ENCODE data around the gene ARHGEF35.
"Not testable (repeated sequence)": the region's sequence is repeated elsewhere in the genome, so short reads cannot be mapped to it uniquely, and the experiment has no call there.

Gene ARHGEF35

GRCh38 chr7:144198934-144199333 lies 3.3 kb upstream of the ARHGEF35 start:
- H3K4me1 ChIP-seq (ENCODE audit: low read length); H3K27ac ChIP-seq (ENCODE audit: low read length); H3K36me3 ChIP-seq (replicated peaks; ENCODE audit: insufficient read depth, low read length); H3K79me2 ChIP-seq (ENCODE audit: low read length); H3K4me3 ChIP-seq (ENCODE audit: low read length); H3K9me2 ChIP-seq (replicated peaks; ENCODE audit: insufficient read depth, low read length); H3K9me3 ChIP-seq (replicated peaks; ENCODE audit: insufficient read depth, low read length); H3K27me3 ChIP-seq (replicated peaks; ENCODE audit: insufficient read depth, low read length); H3F3A ChIP-seq (ENCODE audit: insufficient read depth, low read length); H2AFZ ChIP-seq (ENCODE audit: low read length); H4K20me1 ChIP-seq (ENCODE audit: insufficient read depth, low read length); H3K9ac ChIP-seq (ENCODE audit: low read length); DNase-seq; H3K4me2 ChIP-seq (ENCODE audit: low read depth, low read length): not testable (repeated sequence)

DNA sequence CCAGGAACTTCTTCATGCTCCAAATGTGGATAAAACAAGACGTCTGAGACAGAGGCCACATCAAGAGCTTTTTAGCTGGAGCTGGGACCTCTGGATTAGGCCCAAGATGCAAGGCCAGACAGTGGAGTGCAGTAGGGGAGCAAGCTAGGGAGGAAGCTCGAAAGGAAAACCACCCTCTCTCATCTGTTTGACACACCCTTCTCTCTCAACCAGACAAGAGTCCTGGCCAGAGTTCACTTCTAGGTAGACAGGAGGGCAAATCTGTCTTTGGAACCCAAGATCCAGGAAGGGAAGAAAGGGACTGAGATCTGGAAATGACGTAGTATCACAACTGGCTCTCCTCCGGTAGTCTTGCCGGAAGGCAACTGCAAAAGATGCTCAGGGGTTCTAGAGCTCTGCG lies 1.2 kb downstream of the ARHGEF35 start:
- H3F3A ChIP-seq (ENCODE audit: insufficient read depth, low read length); H3K27ac ChIP-seq (ENCODE audit: low read length): not testable (repeated sequence)

DNA sequence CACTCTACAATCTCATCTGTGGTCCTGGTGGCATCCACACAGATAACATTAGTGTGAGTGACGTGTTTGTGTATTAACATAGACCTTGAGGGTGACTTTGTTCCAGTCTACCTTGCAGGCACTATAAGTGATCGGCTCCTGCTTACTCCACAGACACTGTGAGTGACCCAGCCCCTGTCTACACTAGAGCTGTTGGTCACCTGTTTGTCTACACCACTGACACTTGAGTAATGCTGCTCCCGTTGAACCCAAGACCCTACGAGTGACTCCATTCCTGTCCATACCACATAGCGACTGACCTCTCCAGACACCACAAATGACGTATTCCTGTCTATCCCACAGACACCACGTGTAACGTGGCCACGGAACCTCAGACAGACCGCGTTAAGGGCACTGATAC lies 1.9 kb downstream of the ARHGEF35 start:
- H3K79me2 ChIP-seq (ENCODE audit: low read length); H3K4me2 ChIP-seq (ENCODE audit: low read depth, low read length); H4K20me1 ChIP-seq (ENCODE audit: insufficient read depth, low read length); DNase-seq; H3K9me2 ChIP-seq (replicated peaks; ENCODE audit: insufficient read depth, low read length); H3K4me3 ChIP-seq (ENCODE audit: low read length); H3K27me3 ChIP-seq (replicated peaks; ENCODE audit: insufficient read depth, low read length); H3F3A ChIP-seq (ENCODE audit: insufficient read depth, low read length); H3K9me3 ChIP-seq (replicated peaks; ENCODE audit: insufficient read depth, low read length); H3K4me1 ChIP-seq (ENCODE audit: low read length); H2AFZ ChIP-seq (ENCODE audit: low read length); H3K36me3 ChIP-seq (replicated peaks; ENCODE audit: insufficient read depth, low read length); H3K9ac ChIP-seq (ENCODE audit: low read length); H3K27ac ChIP-seq (ENCODE audit: low read length): not testable (repeated sequence)

More for the DNA sequence above, 1.2 kb downstream of the ARHGEF35 start:
- H2AFZ ChIP-seq (ENCODE audit: low read length); H3K27me3 ChIP-seq (replicated peaks; ENCODE audit: insufficient read depth, low read length); H3K4me1 ChIP-seq (ENCODE audit: low read length); DNase-seq; H3K4me3 ChIP-seq (ENCODE audit: low read length); H3K9ac ChIP-seq (ENCODE audit: low read length); H3K9me3 ChIP-seq (replicated peaks; ENCODE audit: insufficient read depth, low read length); H3K4me2 ChIP-seq (ENCODE audit: low read depth, low read length); H3K36me3 ChIP-seq (replicated peaks; ENCODE audit: insufficient read depth, low read length); H3K79me2 ChIP-seq (ENCODE audit: low read length); H4K20me1 ChIP-seq (ENCODE audit: insufficient read depth, low read length); H3K9me2 ChIP-seq (replicated peaks; ENCODE audit: insufficient read depth, low read length): not testable (repeated sequence)

GRCh38 chr7:144188578-144189171 lies 7.0 kb downstream of the ARHGEF35 start:
- not testable (repeated sequence) for H3K79me2 ChIP-seq (ENCODE audit: low read length); H3K27me3 ChIP-seq (replicated peaks; ENCODE audit: insufficient read depth, low read length); H3K9ac ChIP-seq (ENCODE audit: low read length); H3K4me2 ChIP-seq (ENCODE audit: low read depth, low read length); H3F3A ChIP-seq (ENCODE audit: insufficient read depth, low read length); H3K4me1 ChIP-seq (ENCODE audit: low read length); H3K9me2 ChIP-seq (replicated peaks; ENCODE audit: insufficient read depth, low read length); H3K27ac ChIP-seq (ENCODE audit: low read length); H3K36me3 ChIP-seq (replicated peaks; ENCODE audit: insufficient read depth, low read length); H3K9me3 ChIP-seq (replicated peaks; ENCODE audit: insufficient read depth, low read length); H2AFZ ChIP-seq (ENCODE audit: low read length); H3K4me3 ChIP-seq (ENCODE audit: low read length); DNase-seq; H4K20me1 ChIP-seq (ENCODE audit: insufficient read depth, low read length)

DNA sequence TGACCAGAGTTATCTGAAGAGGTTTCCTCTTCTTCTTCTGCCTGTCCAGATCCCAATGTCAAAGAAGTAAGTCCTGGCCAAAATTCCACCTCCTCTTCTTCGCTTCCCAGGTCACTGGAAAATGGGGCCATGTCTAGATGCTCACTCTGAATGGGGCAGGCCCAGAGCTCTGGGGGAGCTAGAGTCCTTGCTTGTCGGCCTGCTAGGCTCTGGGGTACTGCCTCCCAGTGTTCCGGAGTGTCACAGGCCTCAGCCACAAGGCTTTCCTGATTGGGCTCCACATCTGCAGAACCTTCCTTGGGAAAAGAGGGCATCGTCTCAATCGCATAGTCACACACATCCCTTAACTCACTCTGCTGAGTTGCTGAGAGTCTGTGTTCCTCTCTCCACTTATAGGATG lies 7.8 kb downstream of the ARHGEF35 start:
- not testable (repeated sequence) for H2AFZ ChIP-seq (ENCODE audit: low read length); H4K20me1 ChIP-seq (ENCODE audit: insufficient read depth, low read length); H3F3A ChIP-seq (ENCODE audit: insufficient read depth, low read length); H3K4me2 ChIP-seq (ENCODE audit: low read depth, low read length); H3K27me3 ChIP-seq (replicated peaks; ENCODE audit: insufficient read depth, low read length); H3K9me2 ChIP-seq (replicated peaks; ENCODE audit: insufficient read depth, low read length); H3K36me3 ChIP-seq (replicated peaks; ENCODE audit: insufficient read depth, low read length); H3K27ac ChIP-seq (ENCODE audit: low read length); H3K4me1 ChIP-seq (ENCODE audit: low read length); H3K4me3 ChIP-seq (ENCODE audit: low read length); H3K79me2 ChIP-seq (ENCODE audit: low read length); H3K9ac ChIP-seq (ENCODE audit: low read length); DNase-seq; H3K9me3 ChIP-seq (replicated peaks; ENCODE audit: insufficient read depth, low read length)

DNA sequence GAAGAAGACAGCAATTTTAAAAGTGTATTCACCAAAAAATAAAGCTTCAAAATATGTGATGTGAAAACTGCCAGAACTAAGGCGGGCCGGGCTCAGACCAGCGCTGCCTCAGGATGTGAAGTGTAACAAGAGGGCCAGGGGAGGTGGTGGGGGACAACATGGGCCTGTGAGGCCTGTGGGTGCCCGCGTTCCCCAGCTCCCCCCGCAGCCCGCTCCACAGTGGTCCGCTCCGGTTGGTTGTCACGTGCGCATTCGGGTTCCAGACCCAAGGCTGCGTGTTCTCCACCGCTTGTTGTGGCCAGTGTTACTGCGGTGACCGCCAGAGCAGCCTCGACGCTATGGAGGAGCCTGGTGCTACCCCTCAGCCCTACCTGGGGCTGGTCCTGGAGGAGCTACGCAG lies 12.5 kb downstream of the ARHGEF35 start, which contains the start of gene CTAGE4:
Gene CTAGE4 (plus strand): TSS at position 301 of the 400 bp plus-strand sequence. CDS start 38 bp downstream, at position 339.
- not testable (repeated sequence) for H3F3A ChIP-seq (ENCODE audit: insufficient read depth, low read length); H2AFZ ChIP-seq (ENCODE audit: low read length); H3K27ac ChIP-seq (ENCODE audit: low read length); H3K9me2 ChIP-seq (replicated peaks; ENCODE audit: insufficient read depth, low read length); H3K79me2 ChIP-seq (ENCODE audit: low read length); H3K27me3 ChIP-seq (replicated peaks; ENCODE audit: insufficient read depth, low read length); H3K36me3 ChIP-seq (replicated peaks; ENCODE audit: insufficient read depth, low read length); H4K20me1 ChIP-seq (ENCODE audit: insufficient read depth, low read length); H3K9me3 ChIP-seq (replicated peaks; ENCODE audit: insufficient read depth, low read length); H3K4me1 ChIP-seq (ENCODE audit: low read length); H3K4me3 ChIP-seq (ENCODE audit: low read length); H3K4me2 ChIP-seq (ENCODE audit: low read depth, low read length); DNase-seq; H3K9ac ChIP-seq (ENCODE audit: low read length)

DNA sequence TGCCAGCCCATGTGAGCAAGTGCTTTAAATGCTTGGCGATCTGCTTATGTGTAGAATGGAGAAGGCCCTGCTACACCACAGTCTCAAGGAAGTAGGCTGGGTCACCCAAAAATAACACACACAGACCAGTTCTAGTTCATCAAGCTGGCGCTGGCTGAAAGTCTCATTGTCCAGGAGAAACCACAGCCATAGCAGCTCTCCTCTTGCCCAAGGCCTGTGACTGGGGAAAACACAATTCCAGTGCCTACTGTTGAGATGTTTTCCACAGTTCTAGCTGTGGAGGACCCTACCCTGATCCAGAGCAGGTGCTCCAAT lies 16.5 kb downstream of the ARHGEF35 start:
- H3F3A ChIP-seq (ENCODE audit: insufficient read depth, low read length); H3K4me1 ChIP-seq (ENCODE audit: low read length); H3K4me3 ChIP-seq (ENCODE audit: low read length); H3K9ac ChIP-seq (ENCODE audit: low read length); H3K9me3 ChIP-seq (replicated peaks; ENCODE audit: insufficient read depth, low read length); H3K27ac ChIP-seq (ENCODE audit: low read length); H3K4me2 ChIP-seq (ENCODE audit: low read depth, low read length); H3K27me3 ChIP-seq (replicated peaks; ENCODE audit: insufficient read depth, low read length); H2AFZ ChIP-seq (ENCODE audit: low read length); DNase-seq; H3K79me2 ChIP-seq (ENCODE audit: low read length); H4K20me1 ChIP-seq (ENCODE audit: insufficient read depth, low read length); H3K36me3 ChIP-seq (replicated peaks; ENCODE audit: insufficient read depth, low read length); H3K9me2 ChIP-seq (replicated peaks; ENCODE audit: insufficient read depth, low read length): not testable (repeated sequence)
